Measurements from ENCODE around the gene UTS2B. TPM values are rescaled to one million over a fixed set of nuclear protein-coding genes. Genes with fewer than 3 reads are reported as not detected.

The UTS2B gene
- total RNA-seq, 1 experiment from 2014 or later, result 0.26 TPM

DNA sequence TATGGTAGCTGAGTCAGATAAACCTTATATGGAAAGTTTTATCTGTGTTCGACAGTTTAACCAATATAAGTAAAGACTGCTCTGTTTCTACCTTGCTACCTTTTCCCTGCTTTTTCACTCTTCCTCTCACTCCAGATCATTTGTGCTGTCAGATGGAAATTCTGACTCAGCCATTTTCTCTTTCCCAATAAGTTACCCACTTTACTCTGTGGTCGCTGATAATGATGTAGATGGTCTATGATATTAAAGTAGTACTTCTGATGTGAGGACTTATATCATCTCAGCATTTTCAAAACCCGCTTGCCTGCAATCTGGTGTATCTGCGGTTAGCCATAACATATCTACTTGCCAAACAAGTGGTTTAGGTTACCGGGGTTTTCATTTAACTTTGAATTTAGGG is 15.0 kb upstream of the UTS2B start:
- intact Hi-C loops (cut with micrococcal nuclease; ENCODE audit: unreplicated experiment), result no loop called here

DNA sequence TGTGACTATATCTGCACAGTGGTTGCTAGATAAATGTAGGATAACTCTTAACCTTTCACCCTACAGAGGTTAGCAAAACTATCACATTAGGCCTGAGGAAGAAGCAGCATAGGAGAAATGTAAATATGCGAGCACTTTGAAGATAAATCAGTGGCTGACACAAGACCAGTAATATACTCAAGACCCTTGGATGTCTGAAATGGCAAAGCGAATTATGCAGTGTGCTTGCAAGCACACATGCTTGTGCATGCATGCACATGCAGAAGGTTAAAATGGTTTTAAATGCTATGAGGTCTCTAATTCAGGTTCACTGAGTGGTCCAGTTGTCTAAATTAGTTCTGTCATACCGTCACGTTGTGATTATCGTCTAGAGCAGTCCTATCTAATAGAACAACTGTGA is 13.6 kb upstream of the UTS2B start:
- Histone ChIP-seq H3K27me3 (ENCODE audit: control insufficient read depth, insufficient read depth, low read length) (no peaks in the 10 kb centered on the region), H3K36me3 (ENCODE audit: control insufficient read depth, insufficient read depth, low read length) (no peaks in the 10 kb centered on the region), H3K4me1 (ENCODE audit: control insufficient read depth, insufficient read depth, low read length) (peaks cover 60% of the 10 kb centered on the region), H3K9me3 (ENCODE audit: control insufficient read depth, insufficient read depth, low read depth, low read length) (no peaks in the 10 kb centered on the region), H3K27ac (ENCODE audit: low read length) (no peak overlapping the region), H3K4me3 (ENCODE audit: low read depth in 2 of 2, low read length in 2 of 2) (no peak overlapping the region)
- ATAC-seq (no peak), DNase-seq (ENCODE audit: low read depth, low spot score) (no peak)
- in situ Hi-C loops (cut with HindIII; ENCODE audit: low pct_unique_long_range_greater_than_20kb, low sequenced_read_pairs), result no loop called here
- intact Hi-C loops (cut with micrococcal nuclease; ENCODE audit: unreplicated experiment), result no loop called here
- CTCF ChIA-PET, result no interaction called here
- TF ChIP-seq SIN3A (IDR thresholded peaks at IDR 0.05; ENCODE audit: borderline replicate concordance, insufficient read depth, low read depth, low read length) (no peak), TCF7L2 (IDR thresholded peaks at IDR 0.05; ENCODE audit: low read depth, low read length) (no peak), POLR2AphosphoS5 (IDR thresholded peaks at IDR 0.05; ENCODE audit: low read depth, low read length) (no peak)
- TF ChIP-seq, protein P1, sequence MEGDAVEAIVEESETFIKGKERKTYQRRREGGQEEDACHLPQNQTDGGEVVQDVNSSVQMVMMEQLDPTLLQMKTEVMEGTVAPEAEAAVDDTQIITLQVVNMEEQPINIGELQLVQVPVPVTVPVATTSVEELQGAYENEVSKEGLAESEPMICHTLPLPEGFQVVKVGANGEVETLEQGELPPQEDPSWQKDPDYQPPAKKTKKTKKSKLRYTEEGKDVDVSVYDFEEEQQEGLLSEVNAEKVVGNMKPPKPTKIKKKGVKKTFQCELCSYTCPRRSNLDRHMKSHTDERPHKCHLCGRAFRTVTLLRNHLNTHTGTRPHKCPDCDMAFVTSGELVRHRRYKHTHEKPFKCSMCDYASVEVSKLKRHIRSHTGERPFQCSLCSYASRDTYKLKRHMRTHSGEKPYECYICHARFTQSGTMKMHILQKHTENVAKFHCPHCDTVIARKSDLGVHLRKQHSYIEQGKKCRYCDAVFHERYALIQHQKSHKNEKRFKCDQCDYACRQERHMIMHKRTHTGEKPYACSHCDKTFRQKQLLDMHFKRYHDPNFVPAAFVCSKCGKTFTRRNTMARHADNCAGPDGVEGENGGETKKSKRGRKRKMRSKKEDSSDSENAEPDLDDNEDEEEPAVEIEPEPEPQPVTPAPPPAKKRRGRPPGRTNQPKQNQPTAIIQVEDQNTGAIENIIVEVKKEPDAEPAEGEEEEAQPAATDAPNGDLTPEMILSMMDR (IDR thresholded peaks at IDR 0.05), result no peak
- TF ChIP-seq, protein P2, sequence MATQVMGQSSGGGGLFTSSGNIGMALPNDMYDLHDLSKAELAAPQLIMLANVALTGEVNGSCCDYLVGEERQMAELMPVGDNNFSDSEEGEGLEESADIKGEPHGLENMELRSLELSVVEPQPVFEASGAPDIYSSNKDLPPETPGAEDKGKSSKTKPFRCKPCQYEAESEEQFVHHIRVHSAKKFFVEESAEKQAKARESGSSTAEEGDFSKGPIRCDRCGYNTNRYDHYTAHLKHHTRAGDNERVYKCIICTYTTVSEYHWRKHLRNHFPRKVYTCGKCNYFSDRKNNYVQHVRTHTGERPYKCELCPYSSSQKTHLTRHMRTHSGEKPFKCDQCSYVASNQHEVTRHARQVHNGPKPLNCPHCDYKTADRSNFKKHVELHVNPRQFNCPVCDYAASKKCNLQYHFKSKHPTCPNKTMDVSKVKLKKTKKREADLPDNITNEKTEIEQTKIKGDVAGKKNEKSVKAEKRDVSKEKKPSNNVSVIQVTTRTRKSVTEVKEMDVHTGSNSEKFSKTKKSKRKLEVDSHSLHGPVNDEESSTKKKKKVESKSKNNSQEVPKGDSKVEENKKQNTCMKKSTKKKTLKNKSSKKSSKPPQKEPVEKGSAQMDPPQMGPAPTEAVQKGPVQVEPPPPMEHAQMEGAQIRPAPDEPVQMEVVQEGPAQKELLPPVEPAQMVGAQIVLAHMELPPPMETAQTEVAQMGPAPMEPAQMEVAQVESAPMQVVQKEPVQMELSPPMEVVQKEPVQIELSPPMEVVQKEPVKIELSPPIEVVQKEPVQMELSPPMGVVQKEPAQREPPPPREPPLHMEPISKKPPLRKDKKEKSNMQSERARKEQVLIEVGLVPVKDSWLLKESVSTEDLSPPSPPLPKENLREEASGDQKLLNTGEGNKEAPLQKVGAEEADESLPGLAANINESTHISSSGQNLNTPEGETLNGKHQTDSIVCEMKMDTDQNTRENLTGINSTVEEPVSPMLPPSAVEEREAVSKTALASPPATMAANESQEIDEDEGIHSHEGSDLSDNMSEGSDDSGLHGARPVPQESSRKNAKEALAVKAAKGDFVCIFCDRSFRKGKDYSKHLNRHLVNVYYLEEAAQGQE (IDR thresholded peaks at IDR 0.05; ENCODE audit: insufficient read depth in 1 of 2, low read depth in 2 of 2, low read length in 1 of 2), result no peak
- POLR2A ChIA-PET, result interaction anchor here (0.6 kb wide), 1 partner anchor 1542 kb away, joined by 3 read pairs; no protein-coding TSS in a partner anchor
- BruUV-seq (replicated peaks), result no TSS peak

More for the DNA sequence above, 15.0 kb upstream of the UTS2B start:
- no peak for DNase-seq (ENCODE audit: low read depth, low spot score)
- in situ Hi-C loops (cut with HindIII; ENCODE audit: low pct_unique_long_range_greater_than_20kb, low sequenced_read_pairs), result no loop called here
- ChIA-PET POLR2A (no interaction called here), CTCF (no interaction called here)
- H3K27ac ChIP-seq (ENCODE audit: low read length), result no peak overlapping the region
- ATAC-seq, result no peak
- no peaks in the 10 kb centered on the region for H3K36me3 ChIP-seq (ENCODE audit: control insufficient read depth, insufficient read depth, low read length)
- H3K27me3 ChIP-seq (ENCODE audit: control insufficient read depth, insufficient read depth, low read length), result no peaks in the 10 kb centered on the region
- no TSS peak for BruUV-seq (replicated peaks)
- no peak overlapping the region for H3K4me3 ChIP-seq (ENCODE audit: low read depth in 2 of 2, low read length in 2 of 2)
- no peaks in the 10 kb centered on the region for H3K9me3 ChIP-seq (ENCODE audit: control insufficient read depth, insufficient read depth, low read depth, low read length)
- H3K4me1 ChIP-seq (ENCODE audit: control insufficient read depth, insufficient read depth, low read length), result peaks cover 52% of the 10 kb centered on the region
- TF ChIP-seq POLR2AphosphoS5 (IDR thresholded peaks at IDR 0.05; ENCODE audit: low read depth, low read length) (no peak), TCF7L2 (IDR thresholded peaks at IDR 0.05; ENCODE audit: low read depth, low read length) (no peak), SIN3A (IDR thresholded peaks at IDR 0.05; ENCODE audit: borderline replicate concordance, insufficient read depth, low read depth, low read length) (no peak)
- TF ChIP-seq, protein P1 (IDR thresholded peaks at IDR 0.05), result no peak
- TF ChIP-seq, protein P2 (IDR thresholded peaks at IDR 0.05; ENCODE audit: insufficient read depth in 1 of 2, low read depth in 2 of 2, low read length in 1 of 2), result no peak
